Suprapubic skin (tissue), 4 donors: Measurements from ENCODE around the gene ANTXR1. TPM values are rescaled to one million over a fixed set of nuclear protein-coding genes. Genes with fewer than 3 reads are reported as not detected.

Experiments
- DNase-seq, 2 donors: peaks; one replicate each; pipeline ENCODE4 v3.0.0-alpha.2; 2019; ENCODE audit warnings: low spot score in 2 of 2
- H3K27ac ChIP-seq: fragments of 200-600 bp; sonication (generic); one replicate; pipeline ENCODE4 v1.5.1; 2019
- H3K27me3 ChIP-seq: fragments of 200-600 bp; sonication (generic); one replicate; pipeline ENCODE4 v1.5.1; 2019
- H3K36me3 ChIP-seq: fragments of 200-600 bp; sonication (generic); one replicate; pipeline ENCODE4 v1.5.1; 2019
- H3K4me1 ChIP-seq: fragments of 200-600 bp; sonication (generic); one replicate; pipeline ENCODE4 v1.5.1; 2019
- H3K4me3 ChIP-seq: fragments of 200-600 bp; sonication (generic); one replicate; pipeline ENCODE4 v1.5.1; 2019; ENCODE audit warnings: mild to moderate bottlenecking
- H3K9me3 ChIP-seq: fragments of 200-600 bp; sonication (generic); one replicate; pipeline ENCODE4 v1.5.1; 2019
- CTCF ChIP-seq, 2 donors: fragments of 200-600 bp in 1 of 2; fragments of 450-650 bp in 1 of 2; sonication (generic) in 1 of 2; IDR thresholded peaks; one replicate each; pipeline ENCODE4 v1.5.1; 2016 to 2019; ENCODE audit warnings: antibody characterized with exemption in 2 of 2, mild to moderate bottlenecking in 1 of 2, moderate library complexity in 1 of 2
- EP300 ChIP-seq: sonication (generic); formaldehyde crosslinking; IDR thresholded peaks from one replicate; pipeline ENCODE4 v1.6.1; 2017; ENCODE audit warnings: antibody characterized with exemption
- POLR2A ChIP-seq, 2 donors: fragments of 450-650 bp; IDR thresholded peaks; one replicate each; pipeline ENCODE4 v1.6.1; 2017; ENCODE audit warnings: antibody characterized with exemption in 2 of 2, mild to moderate bottlenecking in 2 of 2, moderate library complexity in 2 of 2
- POLR2AphosphoS5 ChIP-seq, 3 donors: sonication (generic); formaldehyde crosslinking; IDR thresholded peaks; one replicate each; pipeline ENCODE4 v1.6.1; 2017; ENCODE audit warnings: antibody characterized with exemption in 3 of 3
- WGBS: methylation state at CpG from one replicate; pipeline ENCODE4 v1.1.5; 2018; 5-methylcytosine and 5-hydroxymethylcytosine counted together
- total RNA-seq, 4 donors: library from RNA; depleted of rRNA; stranded (reverse); fragments of >200 nt; gene quantifications; one replicate each; pipeline ENCODE4 v1.1.0, GENCODE V29; 2016

ANTXR1 gene
- total RNA-seq, 4 donors from 2014 or later, result 35.5 to 111 (median 66.6) TPM

- no peaks in the 10 kb centered on the region for H3K27me3 ChIP-seq
- H3K27ac ChIP-seq, result no peak overlapping the region
- H3K4me1 ChIP-seq, result peaks cover 9% of the 10 kb centered on the region
- H3K9me3 ChIP-seq, result no peaks in the 10 kb centered on the region
- TF ChIP-seq EP300 (no peak), POLR2AphosphoS5 (IDR thresholded peaks at IDR 0.05) (no peak), CTCF (IDR thresholded peaks at IDR 0.05) (no peak), POLR2A (IDR thresholded peaks at IDR 0.05) (no peak)
- 80% methylated on average over 4 of the region's 4 CpGs for WGBS
- no peak overlapping the region for H3K4me3 ChIP-seq
- no peak for DNase-seq
- H3K36me3 ChIP-seq, result no peaks in the 10 kb centered on the region
Measured at GRCh38 chr2:69269330-69269729, 256.4 kb downstream of the ANTXR1 start.

- no peak for TF ChIP-seq POLR2A (IDR thresholded peaks at IDR 0.05)
- TF ChIP-seq POLR2AphosphoS5 (IDR thresholded peaks at IDR 0.05), result no peak
- TF ChIP-seq CTCF (IDR thresholded peaks at IDR 0.05), result no peak
- no peak for TF ChIP-seq EP300
- DNase-seq, result no peak
- H3K36me3 ChIP-seq, result no peaks in the 10 kb centered on the region
- no peaks in the 10 kb centered on the region for H3K9me3 ChIP-seq
- WGBS, result 58% methylated on average over 3 of the region's 3 CpGs
- no peak overlapping the region for H3K27ac ChIP-seq
- H3K4me3 ChIP-seq, result no peak overlapping the region
- H3K27me3 ChIP-seq, result no peaks in the 10 kb centered on the region
- H3K4me1 ChIP-seq, result peaks cover 9% of the 10 kb centered on the region
Measured at GRCh38 chr2:69271831-69272257, 258.9 kb downstream of the ANTXR1 start.

- 81% methylated on average over 6 of the region's 9 CpGs for WGBS
- Histone ChIP-seq H3K36me3 (no peaks in the 10 kb centered on the region), H3K27me3 (no peaks in the 10 kb centered on the region), H3K27ac (no peak overlapping the region), H3K4me3 (no peak overlapping the region), H3K4me1 (peaks cover 9% of the 10 kb centered on the region), H3K9me3 (no peaks in the 10 kb centered on the region)
- no peak for DNase-seq
- TF ChIP-seq POLR2A (IDR thresholded peaks at IDR 0.05) (no peak), POLR2AphosphoS5 (IDR thresholded peaks at IDR 0.05) (no peak), CTCF (IDR thresholded peaks at IDR 0.05) (no peak), EP300 (no peak)
Measured at GRCh38 chr2:69272803-69273471, 260.0 kb downstream of the ANTXR1 start.

- Histone ChIP-seq H3K4me1 (peaks cover 9% of the 10 kb centered on the region), H3K36me3 (no peaks in the 10 kb centered on the region), H3K27me3 (no peaks in the 10 kb centered on the region), H3K9me3 (no peaks in the 10 kb centered on the region), H3K27ac (no peak overlapping the region), H3K4me3 (no peak overlapping the region)
- WGBS, result 91% methylated on average over 1 of the region's 1 CpG
- no peak for DNase-seq
- TF ChIP-seq EP300 (no peak), POLR2AphosphoS5 (IDR thresholded peaks at IDR 0.05) (no peak), POLR2A (IDR thresholded peaks at IDR 0.05) (no peak), CTCF (IDR thresholded peaks at IDR 0.05) (no peak)
Measured at GRCh38 chr2:69275490-69275889, 262.5 kb downstream of the ANTXR1 start.

GRCh38 chr2:69278366-69278765 is 265.4 kb downstream of the ANTXR1 start:
- H3K4me3 ChIP-seq, result no peak overlapping the region
- no peaks in the 10 kb centered on the region for H3K9me3 ChIP-seq
- H3K36me3 ChIP-seq, result no peaks in the 10 kb centered on the region
- no peaks in the 10 kb centered on the region for H3K27me3 ChIP-seq
- WGBS, result 72% methylated on average over 5 of the region's 5 CpGs
- no peaks in the 10 kb centered on the region for H3K4me1 ChIP-seq
- DNase-seq, result no peak
- TF ChIP-seq EP300 (no peak), POLR2AphosphoS5 (IDR thresholded peaks at IDR 0.05) (no peak), CTCF (IDR thresholded peaks at IDR 0.05) (no peak), POLR2A (IDR thresholded peaks at IDR 0.05) (no peak)
- no peak overlapping the region for H3K27ac ChIP-seq
